Measurements from ENCODE around the gene DUSP28.
"Not testable (repeated sequence)": the region's sequence is repeated elsewhere in the genome, so short reads cannot be mapped to it uniquely, and the experiment has no call there.

Gene DUSP28, protein sequence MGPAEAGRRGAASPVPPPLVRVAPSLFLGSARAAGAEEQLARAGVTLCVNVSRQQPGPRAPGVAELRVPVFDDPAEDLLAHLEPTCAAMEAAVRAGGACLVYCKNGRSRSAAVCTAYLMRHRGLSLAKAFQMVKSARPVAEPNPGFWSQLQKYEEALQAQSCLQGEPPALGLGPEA

GRCh38 chr2:240560084-240560479, at the start of gene DUSP28:
TSS of gene DUSP28 (plus strand) at chr2:240560357. CDS start at chr2:240560685, 328 bp downstream.
- peak in 50 of 51 donors; percentile 29 to 96 (median 84) for DNase-seq

GRCh38 chr2:240510513-240511210, 49.5 kb upstream of the DUSP28 start:
- no peak for DNase-seq

GRCh38 chr2:240511351-240512108, 48.6 kb upstream of the DUSP28 start:
- no peak for DNase-seq

GRCh38 chr2:240512109-240512485, 48.1 kb upstream of the DUSP28 start:
- no peak for DNase-seq

GRCh38 chr2:240512666-240513535, 47.3 kb upstream of the DUSP28 start:
- no peak for DNase-seq

GRCh38 chr2:240513549-240514287, 46.4 kb upstream of the DUSP28 start:
- DNase-seq: peak in 31 of 51 donors; percentile 2 to 68 (median 23)

DNA sequence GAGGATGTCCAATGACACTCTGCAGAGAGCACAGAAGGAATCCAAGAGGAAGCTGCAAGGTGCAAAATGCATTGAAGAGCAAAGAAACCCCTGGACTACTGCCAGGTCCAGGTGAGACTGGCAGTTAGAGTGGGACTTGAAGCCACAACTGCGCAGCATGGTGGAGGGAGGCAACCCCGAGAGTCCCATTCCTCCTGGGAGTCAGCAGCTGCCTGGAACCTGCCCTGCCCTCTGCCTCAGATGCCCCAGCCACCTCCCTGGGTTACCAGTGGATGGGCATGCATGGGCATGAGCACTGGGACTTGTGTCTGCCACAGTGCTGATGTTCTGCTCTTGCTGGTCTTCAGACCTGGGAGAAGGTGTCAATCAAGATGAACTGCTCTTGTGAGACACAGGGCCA, 45.5 kb upstream of the DUSP28 start:
- DNase-seq: no peak

DNA sequence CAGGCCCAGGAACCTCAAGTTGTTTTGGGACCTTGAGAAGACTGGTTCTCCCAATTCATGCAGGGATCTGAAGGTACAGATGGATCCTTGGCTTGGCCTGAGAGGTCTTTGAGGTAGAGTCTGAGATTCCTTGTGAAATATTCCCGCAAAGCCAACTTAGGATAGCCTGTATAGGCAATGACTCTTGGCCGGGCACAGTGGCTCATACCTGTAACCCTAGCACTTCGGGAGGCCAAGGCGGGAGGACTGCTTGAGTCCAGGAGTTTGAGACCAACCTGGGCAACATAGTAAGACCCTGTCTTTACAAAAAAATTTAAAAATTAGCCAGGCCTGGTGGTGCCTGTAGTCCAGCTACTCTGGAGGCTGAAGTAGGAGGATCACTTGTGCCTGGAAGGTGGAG, 42.8 kb upstream of the DUSP28 start:
- DNase-seq: no peak

DNA sequence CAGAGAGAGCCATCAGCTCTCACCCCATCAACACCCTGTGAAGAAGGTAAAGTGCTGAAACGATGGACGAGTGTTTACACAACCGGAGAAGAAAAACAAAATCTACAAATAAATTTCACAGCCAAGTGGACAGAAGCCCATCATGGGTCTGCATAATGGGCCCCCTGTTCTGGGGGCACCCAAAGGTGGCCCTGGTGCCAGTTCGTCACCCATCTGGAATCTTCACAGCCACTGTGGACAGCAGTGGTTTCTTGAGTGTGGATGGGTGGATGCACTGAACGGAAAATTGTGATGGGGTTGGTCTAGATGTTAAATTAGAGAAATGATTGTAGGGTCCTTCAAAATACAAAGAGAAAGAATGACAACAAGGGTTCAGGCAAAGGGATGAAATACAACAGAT, 41.2 kb upstream of the DUSP28 start:
- DNase-seq: no peak

- DNase-seq: no peak
Observed at GRCh38 chr2:240519396-240520129, 40.6 kb upstream of the DUSP28 start.

DNA sequence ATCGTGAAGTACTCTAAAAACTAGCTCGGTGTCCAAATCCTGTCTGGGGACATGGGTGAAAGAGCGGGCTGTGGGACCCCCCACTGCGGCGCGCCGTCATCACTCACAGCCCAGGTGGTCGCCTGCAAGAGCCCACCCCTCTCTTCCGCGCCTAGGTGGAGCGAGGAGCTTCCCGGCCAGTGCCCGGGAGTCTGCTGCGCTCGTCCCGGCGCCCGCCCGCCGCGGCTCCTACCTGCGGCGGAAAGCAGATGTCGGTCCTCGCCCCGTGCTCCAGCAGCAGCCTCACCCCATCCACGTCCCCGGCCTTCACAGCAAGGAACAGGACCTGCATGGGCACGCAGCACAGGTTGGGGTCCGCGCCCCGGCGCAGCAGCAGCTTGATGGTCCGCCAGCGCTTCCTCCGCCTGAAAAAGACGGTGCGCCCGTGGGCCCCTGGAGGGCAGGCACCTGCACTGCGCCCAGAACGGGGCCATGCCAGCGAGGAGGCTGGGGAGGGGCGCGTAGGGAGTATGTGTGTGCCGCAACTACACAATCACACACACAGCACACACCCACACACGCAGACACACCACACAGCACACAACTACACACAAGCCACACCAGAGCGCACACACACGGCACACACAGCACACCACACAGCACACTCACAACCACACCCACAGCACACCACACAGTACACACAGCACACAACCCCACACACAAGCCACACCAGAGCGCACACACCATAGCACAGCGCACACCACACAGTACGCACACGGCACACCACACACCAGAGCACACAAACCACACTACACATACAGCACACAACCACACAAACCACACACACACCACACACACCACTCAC, 39.8 kb upstream of the DUSP28 start:
- no peak for DNase-seq

DNA sequence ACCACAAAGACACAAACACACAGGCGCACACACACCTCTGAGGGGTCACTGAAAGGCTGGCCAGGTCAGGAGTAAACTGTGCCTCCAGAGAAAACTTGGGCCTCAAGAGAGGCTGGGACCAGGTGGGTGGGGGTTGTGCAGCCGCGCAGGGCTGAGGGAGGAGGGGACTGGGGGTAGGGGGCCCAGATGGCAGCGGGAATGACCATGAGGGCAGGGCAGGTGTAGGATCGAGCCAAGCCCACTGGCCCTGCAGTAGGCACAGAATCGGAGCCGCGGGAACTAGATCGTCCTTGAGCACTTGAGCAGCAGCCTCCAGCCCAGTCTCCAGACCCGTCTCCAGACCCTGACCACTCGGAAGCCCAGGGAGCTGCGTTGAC, 39.2 kb upstream of the DUSP28 start:
- no peak for DNase-seq

- not testable (repeated sequence) for DNase-seq
Observed at GRCh38 chr2:240521885-240522284, 38.3 kb upstream of the DUSP28 start.

DNA sequence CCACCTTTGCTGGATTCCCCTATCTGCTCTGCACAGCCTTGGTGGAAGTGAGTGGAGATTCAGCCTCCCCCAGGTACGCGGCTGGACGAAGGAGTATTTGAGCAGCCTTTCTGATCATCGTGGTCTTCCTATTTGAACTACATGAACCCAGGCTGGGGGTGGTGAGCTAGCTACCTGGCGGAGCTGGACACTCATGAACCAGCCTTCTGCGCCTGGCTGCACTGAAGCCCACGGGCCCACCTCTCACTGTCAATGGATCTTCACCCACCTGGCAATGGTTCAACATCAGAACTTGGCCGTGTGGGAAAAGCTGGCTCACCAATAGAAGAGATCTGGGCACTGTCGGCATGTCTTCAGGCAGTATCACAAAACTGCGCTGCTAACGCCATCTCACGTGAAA, 37.8 kb upstream of the DUSP28 start:
- DNase-seq: no peak

DNA sequence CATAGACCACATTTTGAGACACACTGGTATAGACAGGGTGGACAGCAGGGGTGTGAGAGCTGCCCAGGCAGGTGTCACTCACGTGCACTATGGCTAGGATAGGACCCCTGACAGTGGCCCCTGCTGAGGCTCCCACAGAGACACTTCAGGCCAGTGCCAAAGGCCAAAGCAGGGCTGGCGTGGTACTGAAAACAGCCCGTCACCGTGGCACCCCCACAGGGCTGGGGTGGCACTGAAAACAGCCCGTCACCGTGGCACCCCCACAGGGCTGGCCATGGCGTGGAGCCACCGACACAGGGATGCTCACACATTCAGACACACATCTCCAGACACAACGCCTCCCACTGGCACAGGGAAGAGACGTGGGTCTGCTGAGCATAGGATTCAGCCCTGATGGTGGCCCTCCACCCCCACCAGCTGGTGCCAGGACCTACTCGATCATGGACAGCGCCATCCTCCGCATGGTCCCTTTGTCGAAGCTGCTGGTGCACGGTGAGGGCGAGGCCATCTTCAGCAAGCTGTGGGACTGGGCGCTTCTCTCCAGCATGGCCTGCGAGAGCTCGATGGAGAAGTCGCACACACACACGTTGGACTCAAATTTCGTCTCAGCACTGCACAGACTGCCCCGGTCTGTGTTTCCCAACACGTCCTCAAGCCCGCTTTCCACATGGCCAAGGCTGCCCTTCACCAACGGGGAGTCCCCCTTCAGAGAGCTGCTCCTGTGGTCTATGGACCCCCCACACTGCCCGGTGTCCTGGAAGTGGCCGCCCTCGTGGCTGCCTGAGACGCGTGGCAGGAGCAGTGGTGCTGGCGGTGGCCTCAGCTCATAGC, 36.5 kb upstream of the DUSP28 start:
- no peak for DNase-seq

DNA sequence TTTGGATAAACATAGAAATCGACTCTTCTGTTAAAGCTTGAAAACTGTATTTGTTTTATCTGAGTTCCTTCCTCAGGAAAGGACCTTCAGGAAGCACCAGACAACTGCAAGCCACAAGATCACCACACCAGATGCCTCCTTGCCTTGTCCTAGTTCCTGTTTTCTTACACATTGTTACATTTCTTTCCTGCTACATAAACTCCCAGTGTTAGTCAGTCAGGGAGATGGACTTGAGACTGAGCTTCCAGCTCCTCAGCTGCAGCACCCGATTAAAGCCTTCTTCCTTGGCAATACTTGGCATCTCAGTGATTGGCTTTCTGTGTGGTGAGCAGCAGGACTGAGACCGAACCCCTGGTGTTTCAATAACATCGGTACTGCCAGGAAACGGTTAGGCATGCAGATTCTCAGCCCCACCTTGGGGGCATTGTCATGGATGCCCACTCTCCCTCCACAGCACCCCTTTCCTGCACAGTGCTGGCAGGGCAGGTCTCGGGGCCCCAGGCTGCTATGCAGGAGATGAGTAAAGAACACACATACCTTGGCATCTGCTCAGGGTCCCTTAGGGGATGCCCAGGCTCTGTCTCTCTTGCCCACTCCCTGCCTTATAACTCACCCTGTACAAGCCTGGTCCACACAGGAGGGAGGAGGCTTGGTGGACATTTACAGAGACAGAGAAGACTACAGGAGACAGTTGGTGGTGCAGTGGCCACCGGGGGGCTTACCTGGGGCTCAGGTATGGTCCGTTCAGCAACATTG, 35.0 kb upstream of the DUSP28 start:
- no peak for DNase-seq

GRCh38 chr2:240525802-240526201, 34.4 kb upstream of the DUSP28 start:
- no peak for DNase-seq

GRCh38 chr2:240526521-240526920, 33.6 kb upstream of the DUSP28 start:
- no peak for DNase-seq
